ENCODE measurements around the gene OBP2A. TPM values are rescaled to one million over a fixed set of nuclear protein-coding genes. Genes with fewer than 3 reads are reported as not detected.

Gene OBP2A
- total RNA-seq, 1 donor from 2014 or later: not detected

DNA sequence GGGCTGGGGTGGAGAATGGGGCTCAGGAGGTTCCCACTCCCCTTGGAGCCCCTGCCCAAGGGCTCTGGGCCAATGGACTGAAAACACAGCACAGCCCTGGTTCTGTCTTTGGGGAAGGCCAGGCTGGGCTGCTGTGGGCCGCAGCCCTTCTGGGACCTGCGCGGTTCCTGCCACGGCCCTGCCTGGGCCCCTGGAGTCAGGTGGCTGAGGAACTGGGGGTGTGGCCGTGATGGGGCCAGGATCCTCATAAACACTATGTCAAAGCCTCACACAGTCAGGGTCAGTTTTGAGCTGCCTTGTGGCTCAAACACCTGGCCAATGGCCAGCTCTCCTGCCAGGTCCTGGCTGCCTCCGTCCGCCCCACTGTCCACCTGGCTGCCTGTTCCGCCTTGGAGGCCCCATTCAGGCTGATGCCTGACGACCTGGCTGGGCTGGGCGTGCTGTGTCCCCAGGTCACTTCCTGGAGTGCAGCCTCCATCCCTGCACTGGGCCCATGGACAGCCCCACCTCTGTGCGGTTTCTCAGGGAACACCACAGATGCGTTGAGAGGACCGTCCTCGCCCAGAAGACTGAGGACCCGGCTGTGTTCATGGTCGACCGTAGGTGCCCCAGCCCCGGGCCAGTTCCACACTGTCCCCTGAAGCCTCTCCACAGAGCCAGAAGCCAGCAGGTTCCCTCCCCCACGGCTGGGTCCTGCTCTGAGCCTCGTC lies 43.1 kb downstream of the OBP2A start:
- Histone ChIP-seq H3K27me3 (ENCODE audit: low read depth) (peaks cover 6% of the 10 kb centered on the region), H3K9me3 (no peaks in the 10 kb centered on the region), H3K4me3 (no peak overlapping the region), H3K4me1 (no peaks in the 10 kb centered on the region), H3K27ac (no peak overlapping the region), H3K36me3 (no peaks in the 10 kb centered on the region)
- TF ChIP-seq, protein P1, sequence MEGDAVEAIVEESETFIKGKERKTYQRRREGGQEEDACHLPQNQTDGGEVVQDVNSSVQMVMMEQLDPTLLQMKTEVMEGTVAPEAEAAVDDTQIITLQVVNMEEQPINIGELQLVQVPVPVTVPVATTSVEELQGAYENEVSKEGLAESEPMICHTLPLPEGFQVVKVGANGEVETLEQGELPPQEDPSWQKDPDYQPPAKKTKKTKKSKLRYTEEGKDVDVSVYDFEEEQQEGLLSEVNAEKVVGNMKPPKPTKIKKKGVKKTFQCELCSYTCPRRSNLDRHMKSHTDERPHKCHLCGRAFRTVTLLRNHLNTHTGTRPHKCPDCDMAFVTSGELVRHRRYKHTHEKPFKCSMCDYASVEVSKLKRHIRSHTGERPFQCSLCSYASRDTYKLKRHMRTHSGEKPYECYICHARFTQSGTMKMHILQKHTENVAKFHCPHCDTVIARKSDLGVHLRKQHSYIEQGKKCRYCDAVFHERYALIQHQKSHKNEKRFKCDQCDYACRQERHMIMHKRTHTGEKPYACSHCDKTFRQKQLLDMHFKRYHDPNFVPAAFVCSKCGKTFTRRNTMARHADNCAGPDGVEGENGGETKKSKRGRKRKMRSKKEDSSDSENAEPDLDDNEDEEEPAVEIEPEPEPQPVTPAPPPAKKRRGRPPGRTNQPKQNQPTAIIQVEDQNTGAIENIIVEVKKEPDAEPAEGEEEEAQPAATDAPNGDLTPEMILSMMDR (IDR thresholded peaks at IDR 0.05): no peak
- no peak for DNase-seq
- intact Hi-C loops (cut with DNase I): no loop called here
- ATAC-seq: peak in 1 of 2 donors; percentile 32

DNA sequence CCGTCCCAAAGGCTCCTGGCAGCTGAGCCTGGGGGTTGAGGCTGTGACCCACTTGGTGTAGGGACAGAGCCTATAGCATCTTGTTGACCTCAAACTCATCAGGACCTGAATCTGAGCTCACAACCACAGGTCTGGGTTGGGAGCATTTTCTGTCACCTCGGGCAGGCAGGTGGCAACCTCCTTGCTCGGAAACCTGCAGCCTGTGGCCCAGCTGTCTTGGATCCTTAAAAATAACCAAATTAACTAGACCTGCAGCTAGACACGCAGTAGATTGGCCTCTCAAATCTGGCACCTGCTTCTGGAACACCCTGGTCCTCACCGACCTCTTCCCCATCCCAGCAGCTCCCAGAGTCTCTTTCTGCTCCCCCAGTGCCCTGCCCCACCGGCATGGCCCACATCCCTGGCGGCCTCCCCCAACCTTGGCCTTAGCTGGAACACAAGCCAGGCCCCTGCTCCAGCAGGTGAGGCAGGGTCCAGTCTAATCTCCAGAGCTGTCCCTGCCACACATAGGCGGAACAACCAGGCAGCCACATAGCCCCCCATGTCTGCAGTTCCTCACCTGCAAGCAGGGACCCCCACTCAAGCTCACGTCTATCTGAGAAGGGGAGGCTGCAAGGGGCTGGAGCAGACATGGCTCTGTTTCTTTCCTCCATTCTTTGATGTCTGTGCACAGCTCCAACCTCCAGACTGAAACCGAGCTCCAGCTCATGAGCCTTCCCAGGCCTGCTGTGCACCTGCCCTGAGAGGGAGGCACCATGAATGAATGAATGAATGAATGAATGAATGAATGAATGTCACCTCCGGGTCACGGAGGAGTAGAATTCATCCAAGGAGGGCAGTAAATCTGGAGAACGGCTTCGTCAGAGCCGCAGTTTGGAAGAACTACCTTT lies 43.9 kb downstream of the OBP2A start:
- no peak for DNase-seq
- ATAC-seq: no peak

DNA sequence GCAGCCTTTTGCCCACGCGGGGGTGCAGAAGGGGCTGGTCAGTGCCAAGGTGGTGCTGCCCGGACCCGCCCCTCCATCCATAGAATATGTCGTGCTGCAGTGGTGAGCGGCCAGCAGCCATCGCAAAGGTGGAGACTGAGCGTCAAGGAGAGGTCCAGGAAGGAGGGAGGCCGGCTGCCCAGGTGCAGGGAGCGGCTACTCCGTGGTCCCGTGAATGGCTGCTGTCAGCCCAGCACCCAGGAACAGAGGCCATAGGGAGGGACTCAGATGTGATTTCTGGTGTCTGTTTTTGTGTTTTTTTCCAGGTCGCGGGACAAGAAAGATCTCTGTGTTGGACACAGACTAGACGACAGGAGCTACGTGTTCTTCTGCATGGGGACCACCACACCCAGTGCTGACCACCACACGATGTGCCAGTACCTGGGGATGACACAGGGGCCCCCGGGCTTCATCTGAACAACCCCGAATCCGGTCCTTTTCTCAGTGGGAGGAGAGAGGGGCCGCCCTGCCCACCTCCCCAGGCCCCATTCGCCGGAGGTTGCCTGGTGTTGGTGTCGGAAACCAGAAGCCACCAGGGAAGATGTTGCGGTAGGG lies 44.7 kb downstream of the OBP2A start:
- ATAC-seq: no peak
- intact Hi-C loops (cut with DNase I): no loop called here
- no peaks in the 10 kb centered on the region for H3K4me1 ChIP-seq
- H3K36me3 ChIP-seq: no peaks in the 10 kb centered on the region
- no peak overlapping the region for H3K27ac ChIP-seq
- H3K27me3 ChIP-seq (ENCODE audit: low read depth): peaks cover 6% of the 10 kb centered on the region
- no peak for DNase-seq
- H3K9me3 ChIP-seq: no peaks in the 10 kb centered on the region
- no peak overlapping the region for H3K4me3 ChIP-seq
- TF ChIP-seq, protein P1 (IDR thresholded peaks at IDR 0.05): no peak

More for the DNA sequence above, 43.9 kb downstream of the OBP2A start:
- no peak overlapping the region for H3K27ac ChIP-seq
- H3K36me3 ChIP-seq: no peaks in the 10 kb centered on the region
- H3K4me1 ChIP-seq: no peaks in the 10 kb centered on the region
- H3K4me3 ChIP-seq: no peak overlapping the region
- intact Hi-C loops (cut with DNase I): no loop called here
- TF ChIP-seq, protein P1 (IDR thresholded peaks at IDR 0.05): no peak
- H3K9me3 ChIP-seq: no peaks in the 10 kb centered on the region
- H3K27me3 ChIP-seq (ENCODE audit: low read depth): peaks cover 6% of the 10 kb centered on the region

DNA sequence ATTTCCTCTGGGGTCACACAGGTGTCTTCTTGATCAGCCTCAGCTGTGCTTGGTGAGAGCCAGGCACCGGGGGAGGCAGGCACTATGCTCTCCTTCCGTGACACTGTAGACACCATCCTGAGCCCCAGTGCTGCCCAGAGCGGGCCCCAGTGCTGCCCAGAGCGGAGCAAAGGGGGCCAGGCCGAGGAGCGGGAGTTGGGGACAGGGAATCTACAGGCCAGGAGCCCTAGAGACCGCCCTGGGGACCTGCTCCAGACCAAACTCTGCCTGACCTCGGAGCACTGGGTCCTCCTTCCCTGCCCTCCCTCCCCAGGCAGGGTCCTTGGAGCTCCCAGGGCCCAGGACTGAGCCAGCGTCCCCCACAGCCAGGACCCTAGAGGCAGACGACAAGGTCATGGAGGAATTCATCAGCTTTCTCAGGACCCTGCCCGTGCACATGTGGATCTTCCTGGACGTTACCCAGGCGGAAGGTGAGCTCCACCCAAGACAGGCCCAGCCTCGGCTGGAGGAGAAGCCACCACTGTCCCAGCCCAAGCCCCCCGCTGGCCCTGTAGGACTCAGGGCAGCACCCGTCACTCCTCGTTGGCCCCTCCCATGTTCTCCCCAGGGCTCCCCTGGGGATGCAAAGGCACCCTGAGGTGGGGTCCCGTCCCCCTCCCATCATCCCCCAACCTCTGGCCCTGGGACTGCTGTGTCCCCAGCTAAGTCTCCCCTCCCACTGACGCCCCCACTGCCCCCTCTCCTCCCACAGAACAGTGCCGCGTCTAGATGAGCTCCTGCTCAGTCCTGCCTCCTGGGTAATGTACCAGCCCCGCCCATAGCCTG lies 45.8 kb downstream of the OBP2A start:
- Histone ChIP-seq H3K4me1 (no peaks in the 10 kb centered on the region), H3K36me3 (no peaks in the 10 kb centered on the region), H3K4me3 (no peak overlapping the region), H3K27me3 (ENCODE audit: low read depth) (peaks cover 7% of the 10 kb centered on the region), H3K9me3 (no peaks in the 10 kb centered on the region), H3K27ac (no peak overlapping the region)
- intact Hi-C loops (cut with DNase I): no loop called here
- ATAC-seq: peak in 1 of 2 donors; percentile 33
- DNase-seq: no peak
- TF ChIP-seq, protein P1 (IDR thresholded peaks at IDR 0.05): no peak

DNA sequence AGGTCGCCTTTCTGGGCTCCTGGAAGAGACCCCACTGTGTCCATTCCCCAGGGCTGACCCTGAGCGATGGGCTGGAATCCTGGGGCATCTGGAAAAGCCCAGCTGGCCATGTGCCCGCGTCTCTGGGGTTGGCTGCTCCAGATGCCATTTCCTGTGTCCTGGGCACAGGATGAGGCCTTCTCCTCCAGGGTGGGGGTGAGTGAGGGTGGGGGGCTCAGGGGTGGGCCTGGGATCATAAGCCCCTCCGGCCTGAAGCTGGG lies 46.3 kb downstream of the OBP2A start:
- DNase-seq: no peak
- no peaks in the 10 kb centered on the region for H3K36me3 ChIP-seq
- intact Hi-C loops (cut with DNase I): no loop called here
- no peaks in the 10 kb centered on the region for H3K9me3 ChIP-seq
- no peaks in the 10 kb centered on the region for H3K4me1 ChIP-seq
- no peak overlapping the region for H3K4me3 ChIP-seq
- ATAC-seq: no peak
- H3K27ac ChIP-seq: no peak overlapping the region
- TF ChIP-seq, protein P1 (IDR thresholded peaks at IDR 0.05): no peak
- H3K27me3 ChIP-seq (ENCODE audit: low read depth): peaks cover 11% of the 10 kb centered on the region
